Measurements from ENCODE around the gene LRRC56. TPM values are rescaled to one million over a fixed set of nuclear protein-coding genes. Genes with fewer than 3 reads are reported as not detected.

Gene LRRC56
- total and polyA plus RNA-seq, 2 of the 13 experiments (the other 11 are each of a cell fraction or from before 2014, with no cell fraction given), result 0.11 to 0.29 TPM

- Histone ChIP-seq H3K4me3 (replicated peaks in 1 of 3; ENCODE audit: insufficient read depth in 1 of 3, low read depth in 2 of 3, low read length in 3 of 3) (no peak overlapping the region), H3K9me3 (ENCODE audit: low read length) (no peaks in the 10 kb centered on the region), H3K4me2 (ENCODE audit: low read depth, low read length) (no peak overlapping the region), H3K27me3 (ENCODE audit: control insufficient read depth in 1 of 2, insufficient read depth in 2 of 2, low read length in 2 of 2) (no peaks in the 10 kb centered on the region; a peak in 1 of 5 replicates), H4K20me1 (ENCODE audit: insufficient read depth, low read length) (peaks cover 49% of the 10 kb centered on the region), H3K4me1 (ENCODE audit: insufficient read depth, low read length) (peaks cover 61% of the 10 kb centered on the region), H3K27ac (ENCODE audit: extremely low read length, insufficient read depth, low read length) (no peak overlapping the region), H2AFZ (ENCODE audit: low read length) (no peak overlapping the region), H3K36me3 (replicated peaks in 1 of 2; ENCODE audit: control insufficient read depth in 1 of 2, insufficient read depth in 2 of 2, low read length in 2 of 2) (peaks cover 11 to 30% of the 10 kb centered on the region in 2 experiments), H3K9ac (ENCODE audit: insufficient read depth, low read depth, low read length) (no peak overlapping the region), H3K79me2 (ENCODE audit: insufficient read depth, low read length) (peaks cover 68% of the 10 kb centered on the region)
- intact Hi-C loops (cut with micrococcal nuclease; ENCODE audit: unreplicated experiment), result no loop called here
- FAIRE-seq, result no peak
- ChIA-PET CTCF (ENCODE audit: low intra/inter-chr PET ratio, low total read pairs) (no interaction called here), POLR2A (no interaction called here)
- no TSS peak for BruUV-seq (replicated peaks)
- TF ChIP-seq ARNTL (CRISPR knock-in tag; IDR thresholded peaks at IDR 0.05) (no peak), ZNF530 (CRISPR knock-in tag; IDR thresholded peaks at IDR 0.05; ENCODE audit: low read depth) (no peak), ZNF639 (CRISPR knock-in tag; conservative IDR thresholded peaks at IDR 0.05) (no peak), ZNF468 (CRISPR knock-in tag; IDR thresholded peaks at IDR 0.05) (no peak), TEAD2 (CRISPR knock-in tag; IDR thresholded peaks at IDR 0.05) (no peak), CEBPZ (IDR thresholded peaks at IDR 0.05; ENCODE audit: low read length) (no peak), ZNF160 (CRISPR knock-in tag; IDR thresholded peaks at IDR 0.05) (no peak), PBX2 (CRISPR knock-in tag; IDR thresholded peaks at IDR 0.05) (no peak), ZNF569 (CRISPR knock-in tag; IDR thresholded peaks at IDR 0.05; ENCODE audit: borderline replicate concordance) (no peak), SP2 (CRISPR knock-in tag; IDR thresholded peaks at IDR 0.05) (no peak), MTA1 (CRISPR knock-in tag; IDR thresholded peaks at IDR 0.05; ENCODE audit: borderline replicate concordance) (no peak)
- ATAC-seq, result no peak
- in situ Hi-C loops (cut with HindIII; ENCODE audit: extremely low pct_ligation_motif_present, low pct_unique_long_range_greater_than_20kb), result no loop called here
- 89% methylated on average over 8 of the region's 14 CpGs for WGBS (ENCODE audit: low lambda C conversion rate)
- DNase-seq (ENCODE audit: low spot score), result no peak
These were observed 44.0 kb downstream of the LRRC56 start for GRCh38 chr11:581342-581741.
